HPDE6-E6E7 (cell line): Measurements from ENCODE around the gene ARL13B.
"Not testable (repeated sequence)": the region's sequence is repeated elsewhere in the genome, so short reads cannot be mapped to it uniquely, and the experiment has no call there.

Experiments used
- DNase-seq: peaks from one replicate; pipeline ENCODE4 v3.0.0; 2011; ENCODE audit warnings: missing footprints; ENCODE audit errors: extremely low spot score

The ARL13B gene

GRCh38 chr3:93994056-93994455 is 14.1 kb downstream of the ARL13B start:
- no peak for DNase-seq

- no peak for DNase-seq
These were observed 21.2 kb downstream of the ARL13B start for GRCh38 chr3:94001191-94001590.

DNA sequence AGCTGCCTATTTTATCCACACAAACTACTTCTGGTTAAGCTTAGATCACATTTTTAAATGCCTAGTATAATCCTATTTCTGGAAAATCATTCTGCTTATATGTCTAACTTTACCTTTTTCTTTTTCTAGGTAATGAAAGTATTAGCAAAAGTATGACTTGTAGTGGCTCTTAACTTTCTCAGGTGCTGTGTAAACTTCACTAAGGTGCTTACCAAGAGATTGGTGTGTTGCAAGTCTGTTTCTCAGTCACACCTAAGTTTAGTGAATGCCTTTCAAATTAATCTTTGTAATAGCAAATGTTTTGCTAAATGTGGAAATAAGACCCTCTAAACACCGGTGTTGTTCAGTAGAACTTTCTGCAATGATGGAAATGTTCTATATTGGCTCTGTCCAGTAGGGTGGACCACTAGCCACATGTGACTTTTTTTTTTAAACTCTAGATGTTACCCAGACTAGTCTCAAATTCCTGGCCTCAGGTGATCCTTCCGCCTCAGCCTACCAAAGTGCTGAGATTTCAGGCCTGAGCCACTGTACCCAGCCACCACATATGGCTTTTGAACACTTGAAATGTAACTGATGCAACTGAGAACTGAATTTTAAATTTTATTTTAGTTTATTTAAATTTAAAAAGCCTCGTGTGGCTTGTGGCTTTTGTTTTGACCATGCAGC is 22.0 kb downstream of the ARL13B start:
- no peak for DNase-seq

GRCh38 chr3:94004301-94004910 is 24.5 kb downstream of the ARL13B start:
- DNase-seq: peak; percentile 11

- DNase-seq: no peak
These were observed 28.3 kb downstream of the ARL13B start for GRCh38 chr3:94008253-94008652.

DNA sequence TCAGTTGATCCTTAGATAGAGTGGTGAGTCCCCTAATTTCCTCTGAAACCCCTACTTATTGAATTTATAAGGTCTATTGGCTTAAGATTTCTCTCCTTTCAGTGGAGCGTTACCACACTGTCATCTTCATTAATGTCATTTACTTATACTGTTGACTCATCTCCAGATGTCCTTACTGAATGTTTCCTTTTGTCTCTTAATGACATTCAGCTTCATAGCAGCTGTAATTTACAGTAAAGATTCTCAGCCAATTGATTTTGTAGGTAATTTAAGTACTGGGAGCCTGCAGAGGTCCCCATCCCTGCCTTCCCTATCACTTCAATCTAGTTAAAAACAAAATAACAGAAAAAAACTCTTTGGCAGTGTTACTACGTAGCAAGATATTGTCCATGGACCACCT is 29.7 kb downstream of the ARL13B start:
- DNase-seq: no peak

- no peak for DNase-seq
These were observed 31.3 kb downstream of the ARL13B start for GRCh38 chr3:94011233-94011711.

DNA sequence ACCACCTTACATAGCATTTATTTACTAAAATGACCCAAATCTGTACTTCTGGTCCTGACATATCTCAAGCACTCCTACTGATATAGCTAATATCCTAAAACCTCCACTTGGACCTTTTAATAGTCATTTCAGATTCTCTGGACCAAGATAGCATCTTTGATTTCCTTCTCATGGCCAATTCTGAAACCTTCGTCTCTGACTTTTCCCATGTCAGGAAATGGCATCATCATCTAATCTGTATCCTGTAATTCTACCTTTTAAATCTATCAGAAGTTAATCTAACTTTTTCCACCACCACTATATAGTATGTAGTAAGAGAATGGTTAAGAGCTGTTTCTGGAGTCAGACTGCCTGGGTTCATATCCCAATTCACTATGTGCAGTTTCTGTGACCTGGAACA is 32.2 kb downstream of the ARL13B start:
- DNase-seq: no peak

DNA sequence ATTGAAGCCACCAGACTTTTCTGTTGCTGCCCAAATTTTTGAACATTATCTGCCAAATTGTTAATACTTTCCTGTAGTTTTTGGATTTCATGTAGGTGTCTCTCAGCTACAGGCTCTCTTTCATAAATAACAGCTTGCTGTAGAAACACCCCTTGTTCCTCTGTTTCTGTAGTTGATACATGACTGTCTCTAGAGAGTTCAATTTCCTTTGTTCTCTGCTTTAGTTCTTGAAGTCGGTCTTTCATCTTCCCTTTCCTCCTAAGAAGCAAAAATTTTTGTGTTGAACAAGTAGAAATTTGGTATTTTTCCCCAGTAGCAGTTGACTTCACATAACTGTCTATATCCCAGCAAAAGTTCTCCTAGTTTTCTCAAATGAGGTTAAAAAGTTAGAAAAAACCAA is 35.1 kb downstream of the ARL13B start:
- DNase-seq: no peak

DNA sequence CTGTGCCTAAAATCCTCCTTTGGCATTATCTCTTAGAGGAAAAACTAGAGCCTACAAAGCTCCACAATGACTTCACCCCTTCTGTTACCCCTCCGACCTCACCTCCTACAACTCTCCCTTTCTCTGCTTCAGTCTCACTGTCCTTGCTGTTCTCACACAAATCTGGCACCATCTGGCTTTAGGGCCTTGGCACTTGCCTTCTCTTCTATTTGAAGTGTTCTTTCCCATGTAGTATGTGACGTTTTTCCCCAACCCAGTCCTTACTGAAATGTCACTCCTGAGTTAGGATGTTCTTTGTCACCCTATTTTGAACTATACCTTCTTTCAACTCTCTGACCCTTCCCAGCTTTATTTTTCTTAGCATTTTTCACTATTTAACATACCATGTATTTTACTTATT is 39.7 kb downstream of the ARL13B start:
- no peak for DNase-seq

- DNase-seq: no peak
These were observed 40.3 kb downstream of the ARL13B start for GRCh38 chr3:94020293-94020692.

GRCh38 chr3:94024385-94024784 is 44.4 kb downstream of the ARL13B start:
- no peak for DNase-seq

- no peak for DNase-seq
These were observed 46.7 kb downstream of the ARL13B start for GRCh38 chr3:94026623-94027022.

DNA sequence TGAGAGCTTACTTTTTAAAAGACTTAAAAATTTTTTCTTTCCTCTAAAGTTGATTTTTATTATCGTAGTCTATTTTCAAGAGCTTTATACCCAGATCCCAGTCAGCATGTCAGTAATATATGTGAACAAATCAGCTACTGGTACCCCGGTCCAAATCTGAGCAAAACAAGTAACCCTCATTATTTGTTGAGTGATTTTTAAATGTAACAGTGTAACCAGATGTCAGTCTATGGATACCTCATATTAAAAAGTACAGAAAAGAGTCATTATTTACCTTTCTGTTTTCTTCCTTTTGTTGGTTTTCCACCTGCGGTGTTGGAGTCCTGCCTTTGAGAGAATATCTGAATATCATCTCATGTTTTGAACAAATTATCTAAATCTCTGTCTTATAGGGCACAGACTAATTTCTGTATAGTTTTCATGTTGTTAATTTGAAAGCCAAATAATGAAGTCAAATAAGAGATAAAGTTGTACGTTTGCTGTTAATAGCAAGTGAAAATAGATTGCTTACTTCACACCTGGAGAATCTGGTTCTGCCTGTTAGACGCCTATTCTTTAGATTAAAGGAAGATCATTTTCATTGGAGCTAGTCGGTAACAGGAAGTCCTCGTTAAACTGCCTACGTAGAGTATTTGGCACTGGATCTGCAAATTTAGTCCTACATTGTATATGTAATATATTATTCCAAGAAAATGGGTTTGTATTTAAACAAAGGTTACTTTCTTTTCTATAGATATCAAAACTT is 48.3 kb downstream of the ARL13B start, which contains the start of gene STX19:
Gene STX19 (minus strand): TSS at position 505 of the 745 bp plus-strand sequence. CDS start 13,328 bp downstream, outside the sequence.
- peak; percentile 44 for DNase-seq

GRCh38 chr3:94036909-94037507 is 57.1 kb downstream of the ARL13B start:
- peak; percentile 1 for DNase-seq

DNA sequence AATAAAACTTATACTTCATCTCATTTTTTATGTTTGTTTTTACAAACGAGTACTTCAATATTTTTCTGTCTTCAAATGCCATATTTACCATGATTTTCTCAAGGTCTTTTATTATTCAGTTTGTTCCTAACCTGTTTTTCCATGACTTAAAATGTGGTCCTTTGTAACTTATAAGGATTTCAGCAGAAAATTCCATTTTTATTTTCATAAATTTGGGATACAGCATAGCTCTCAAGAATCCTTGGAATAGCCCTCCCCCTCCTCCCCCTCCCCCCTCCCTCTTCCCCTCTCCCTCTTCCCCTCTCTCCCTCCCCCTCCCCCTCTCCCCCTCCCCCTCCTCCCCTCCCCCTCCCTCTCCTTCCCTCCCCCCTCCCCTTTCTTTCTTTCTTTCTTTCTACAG is 63.3 kb downstream of the ARL13B start:
- no peak for DNase-seq

DNA sequence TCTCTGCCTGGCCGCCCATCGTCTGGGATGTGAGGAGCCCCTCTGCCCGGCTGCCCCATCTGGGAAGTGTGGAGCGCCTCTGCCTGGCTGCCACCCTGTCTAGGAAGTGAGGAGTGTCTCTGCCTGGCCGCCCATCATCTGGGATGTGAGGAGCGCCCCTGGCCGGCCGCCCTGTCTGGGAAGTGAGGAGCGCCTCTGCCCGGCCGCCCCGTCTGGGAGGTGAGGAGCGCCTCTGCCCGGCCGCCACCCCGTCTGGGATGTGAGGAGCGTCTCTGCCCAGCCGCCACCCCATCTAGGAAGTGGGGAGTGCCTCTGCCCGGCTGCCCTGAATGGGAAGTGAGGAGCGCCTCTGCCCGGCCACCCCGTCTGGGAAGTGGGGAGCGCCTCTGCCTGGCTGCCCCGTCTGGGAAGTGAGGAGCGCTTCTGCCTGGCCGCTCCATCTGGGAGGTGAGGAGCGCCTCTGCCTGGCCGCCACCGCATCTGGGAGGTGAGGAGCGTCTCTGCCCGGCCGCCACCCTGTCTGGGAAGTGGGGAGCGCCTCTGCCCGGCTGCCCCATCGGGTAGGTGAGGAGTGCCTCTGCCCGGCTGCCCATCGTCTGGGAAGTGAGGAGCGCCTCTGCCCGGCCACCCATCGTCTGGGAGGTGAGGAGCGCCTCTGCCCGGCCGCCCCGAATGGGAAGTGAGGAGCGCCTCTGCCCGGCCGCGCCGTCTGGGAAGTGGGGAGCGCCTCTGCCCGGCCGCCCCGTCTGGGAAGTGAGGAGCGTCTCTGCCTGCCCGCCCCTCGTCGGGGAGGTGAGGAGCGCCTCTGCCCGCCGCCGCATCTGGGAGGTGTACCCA is 64.4 kb downstream of the ARL13B start:
- DNase-seq: not testable (repeated sequence)

DNA sequence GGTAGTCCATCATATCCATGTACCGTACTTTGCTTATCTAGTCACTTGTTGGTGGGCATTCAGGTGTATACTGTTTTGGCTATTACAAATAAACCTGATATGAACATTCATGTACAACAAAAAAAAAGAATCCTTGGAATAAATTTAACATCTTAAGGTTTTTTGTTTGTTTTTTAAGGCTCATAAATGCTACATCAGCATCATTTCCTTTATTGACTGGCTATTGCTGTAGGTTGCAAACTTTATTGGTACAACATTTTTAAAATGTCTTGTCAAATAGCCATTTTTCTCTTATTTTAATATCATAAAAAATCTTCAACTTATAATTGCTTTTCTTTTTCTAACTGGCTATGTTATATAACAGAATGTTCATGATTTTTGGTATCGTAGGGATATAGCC is 66.6 kb downstream of the ARL13B start:
- no peak for DNase-seq

DNA sequence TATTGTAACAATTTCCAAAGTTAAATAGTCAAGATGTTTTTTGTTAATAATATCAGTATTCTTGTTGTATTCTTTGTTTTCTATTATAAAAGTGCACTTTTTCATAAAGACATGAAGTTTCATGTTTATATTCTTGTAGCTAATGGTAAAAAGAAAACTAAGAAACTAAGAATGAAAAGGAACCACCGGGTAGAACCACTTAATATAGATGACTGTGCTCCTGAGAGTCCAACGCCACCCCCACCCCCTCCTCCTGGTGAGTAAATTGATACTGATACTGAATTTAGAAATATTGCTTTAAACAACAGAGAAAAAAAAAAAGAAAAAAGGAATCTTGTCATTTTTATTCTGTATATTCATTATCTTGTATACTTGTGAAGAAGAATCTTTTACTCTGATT is 69.3 kb downstream of the ARL13B start:
- DNase-seq: no peak

DNA sequence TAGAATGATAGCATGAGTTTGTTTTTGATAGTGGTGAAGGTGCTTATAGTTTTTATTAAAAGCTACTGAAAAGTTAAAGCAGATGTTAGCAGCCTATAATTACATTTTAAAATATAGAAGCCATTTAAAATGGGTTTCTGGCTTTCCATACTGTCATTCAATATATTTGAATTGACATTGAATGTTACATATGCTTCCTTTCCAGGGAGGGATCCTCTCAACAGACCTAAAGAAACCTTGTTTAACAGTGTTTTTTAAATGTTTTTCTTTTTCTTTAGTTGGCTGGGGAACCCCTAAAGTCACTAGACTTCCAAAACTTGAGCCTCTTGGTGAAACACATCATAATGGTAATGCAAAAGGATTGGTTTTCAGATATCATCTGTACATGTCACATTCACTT is 70.6 kb downstream of the ARL13B start:
- no peak for DNase-seq

- no peak for DNase-seq
These were observed 81.3 kb downstream of the ARL13B start for GRCh38 chr3:94061297-94061696.
